RWPE2 (cell line): Measurements from ENCODE around the gene C9orf78.

ENCODE experiments used
- ATAC-seq: fragments of 200-7000 bp; cut with Tn5 transposase; 3 replicates; pipeline ENCODE4 v1.9.1; 2021; ENCODE audit warnings: low read depth
- DNase-seq: peaks from one replicate; pipeline ENCODE4 v3.0.0-alpha.2; 2020; ENCODE audit warnings: low spot score
- H3K27ac ChIP-seq: fragments of 450-650 bp; 2 replicates; pipeline ENCODE4 v1.5.1; 2017; ENCODE audit warnings: mild to moderate bottlenecking; ENCODE audit not compliant: poor library complexity, severe bottlenecking
- H3K27me3 ChIP-seq: fragments of 250-450 bp; sonication (Bioruptor Pico); 2 replicates; pipeline ENCODE4 v1.5.1; 2021; ENCODE audit warnings: mild to moderate bottlenecking, moderate library complexity; ENCODE audit not compliant: insufficient read depth, poor library complexity, severe bottlenecking
- H3K36me3 ChIP-seq: fragments of 250-450 bp; sonication (Bioruptor Pico); 2 replicates; pipeline ENCODE4 v1.5.1; 2020; ENCODE audit warnings: low read depth, mild to moderate bottlenecking, moderate library complexity
- H3K4me1 ChIP-seq: fragments of 250-450 bp; sonication (Bioruptor Pico); 2 replicates; pipeline ENCODE4 v1.5.1; 2021; ENCODE audit warnings: mild to moderate bottlenecking, moderate library complexity; ENCODE audit not compliant: insufficient read depth, poor library complexity, severe bottlenecking
- H3K4me3 ChIP-seq: fragments of 250-450 bp; sonication (Bioruptor Pico); 2 replicates; pipeline ENCODE4 v1.5.1; 2021; ENCODE audit warnings: mild to moderate bottlenecking, moderate library complexity; ENCODE audit not compliant: severe bottlenecking
- H3K9me3 ChIP-seq: fragments of 250-450 bp; sonication (Bioruptor Pico); 2 replicates; pipeline ENCODE4 v1.5.1; 2021; ENCODE audit warnings: mild to moderate bottlenecking, moderate library complexity; ENCODE audit not compliant: severe bottlenecking
- CTCF ChIP-seq: fragments of 450-650 bp; IDR thresholded peaks from one replicate; pipeline ENCODE4 v1.5.1; 2017; ENCODE audit warnings: mild to moderate bottlenecking, moderate library complexity; ENCODE audit not compliant: poor library complexity, severe bottlenecking

C9orf78 gene

DNA sequence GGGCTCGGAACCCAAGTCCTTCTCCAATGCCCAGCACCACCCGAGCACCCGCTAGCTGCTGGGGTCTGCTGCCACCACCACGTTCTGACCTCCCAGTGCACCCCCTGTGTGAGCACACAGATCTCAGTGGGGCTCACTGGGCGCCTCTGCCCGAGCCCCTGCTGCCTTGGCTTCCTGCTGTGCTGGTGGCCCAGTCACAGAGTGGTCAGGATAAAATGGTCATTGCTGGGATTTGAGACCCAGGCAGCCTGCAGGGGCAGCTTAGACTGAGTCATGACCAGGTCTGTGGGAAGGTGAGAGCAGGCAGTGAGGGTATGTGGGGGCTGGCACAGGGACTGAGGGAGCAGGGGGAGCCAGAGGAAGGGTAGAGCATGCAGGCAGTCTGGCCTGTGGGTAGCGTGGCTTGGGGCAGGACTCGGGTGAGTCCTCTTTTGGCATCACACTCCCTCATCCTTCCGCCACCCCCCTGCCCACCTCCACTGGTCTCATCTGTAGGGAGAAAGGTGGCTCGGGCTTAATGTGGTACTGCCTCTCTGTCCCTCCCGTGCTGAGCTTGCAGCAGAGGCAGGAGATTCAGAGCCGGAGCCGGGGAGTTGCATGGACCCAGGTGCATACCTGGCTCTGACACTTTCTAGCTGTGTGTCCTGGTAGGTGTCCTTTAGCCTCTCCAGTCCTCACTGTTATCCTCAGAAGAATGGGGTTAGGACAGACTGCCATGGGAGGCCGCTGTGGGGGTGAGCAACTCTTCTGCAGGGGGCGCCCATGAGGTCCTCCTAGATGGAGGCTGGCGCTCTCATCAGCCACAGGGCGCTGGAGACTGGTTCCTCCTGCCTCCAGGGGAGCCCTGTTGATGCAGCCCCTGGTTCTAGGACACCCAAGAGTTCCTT lies 32.3 kb upstream of the C9orf78 start:
- Histone ChIP-seq H3K36me3 (peaks cover 11% of the 10 kb centered on the region), H3K27ac (no peak overlapping the region), H3K9me3 (no peaks in the 10 kb centered on the region), H3K27me3 (no peaks in the 10 kb centered on the region), H3K4me3 (no peak overlapping the region), H3K4me1 (peaks cover 12% of the 10 kb centered on the region)
- no peak for DNase-seq
- no peak for ATAC-seq
- TF ChIP-seq CTCF: no peak

DNA sequence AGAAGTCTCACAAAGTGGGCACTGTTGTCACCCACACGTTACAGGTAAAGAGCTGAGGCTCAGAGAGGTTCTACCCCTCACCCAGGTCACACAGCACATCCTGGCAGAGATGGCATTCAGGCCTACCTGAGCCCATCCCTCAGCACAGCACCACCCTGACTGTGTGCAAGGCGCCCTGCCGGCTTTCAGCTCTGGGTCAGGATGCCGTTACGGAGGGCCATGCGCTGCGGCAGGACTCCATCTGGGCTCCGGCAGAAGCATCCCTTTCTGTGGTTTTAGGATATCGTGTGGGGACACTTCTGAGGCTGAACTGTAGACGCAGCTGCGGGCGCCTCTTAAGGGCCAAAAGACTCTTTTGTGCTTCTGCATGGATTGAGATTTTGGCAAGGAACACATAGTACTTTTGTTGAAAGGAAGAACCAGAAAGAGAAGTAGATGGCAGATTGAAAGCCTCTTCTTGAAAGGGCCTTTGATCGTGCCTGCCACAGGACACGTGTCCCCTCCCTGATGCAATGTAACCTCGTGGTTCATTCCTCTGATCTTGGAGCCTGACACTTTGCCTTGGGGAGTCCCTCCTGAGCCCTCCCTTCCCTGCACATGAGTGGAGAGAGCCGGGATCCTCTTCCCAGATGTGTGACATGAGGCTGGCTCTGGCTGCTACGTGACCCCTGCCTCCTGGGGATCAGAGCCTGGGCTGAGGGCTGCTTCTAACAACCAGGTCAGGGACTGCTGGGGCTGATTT lies 31.5 kb upstream of the C9orf78 start:
- TF ChIP-seq CTCF: no peak
- H3K27me3 ChIP-seq: no peaks in the 10 kb centered on the region
- peaks cover 11% of the 10 kb centered on the region for H3K36me3 ChIP-seq
- H3K4me3 ChIP-seq: no peak overlapping the region
- DNase-seq (no peak), ATAC-seq (no peak)
- H3K27ac ChIP-seq: no peak overlapping the region
- H3K4me1 ChIP-seq: peaks cover 12% of the 10 kb centered on the region
- H3K9me3 ChIP-seq: no peaks in the 10 kb centered on the region

- Histone ChIP-seq H3K27me3 (no peaks in the 10 kb centered on the region), H3K4me1 (peaks cover 12% of the 10 kb centered on the region), H3K4me3 (no peak overlapping the region), H3K9me3 (no peaks in the 10 kb centered on the region), H3K36me3 (peaks cover 11% of the 10 kb centered on the region), H3K27ac (no peak overlapping the region)
- TF ChIP-seq CTCF: no peak
- DNase-seq: no peak
- no peak for ATAC-seq
These were observed 30.7 kb upstream of the C9orf78 start for GRCh38 chr9:129865668-129866320.

- TF ChIP-seq CTCF: no peak
- H3K27ac ChIP-seq: no peak overlapping the region
- no peaks in the 10 kb centered on the region for H3K27me3 ChIP-seq
- peaks cover 11% of the 10 kb centered on the region for H3K36me3 ChIP-seq
- DNase-seq: no peak
- peaks cover 12% of the 10 kb centered on the region for H3K4me1 ChIP-seq
- no peak for ATAC-seq
- no peaks in the 10 kb centered on the region for H3K9me3 ChIP-seq
- H3K4me3 ChIP-seq: no peak overlapping the region
These were observed 30.0 kb upstream of the C9orf78 start for GRCh38 chr9:129864991-129865647.
